ENCODE results near the gene MT1E. TPM values are rescaled to one million over a fixed set of nuclear protein-coding genes. Genes with fewer than 3 reads are reported as not detected.
"Not testable (repeated sequence)": the region's sequence is repeated elsewhere in the genome, so short reads cannot be mapped to it uniquely, and the experiment has no call there.

Gene MT1E
- total RNA-seq, 1 donor from 2014 or later, result not detected

GRCh38 chr16:56616608-56617211 lies 8.9 kb upstream of the MT1E start:
- DNase-seq (ENCODE audit: low spot score in 2 of 2, unreplicated experiment in 2 of 2), result no peak
- Mint-ChIP-seq H3K27ac (no peak overlapping the region), H3K9me3 (no peaks in the 10 kb centered on the region), H3K4me1 (peaks cover 8% of the 10 kb centered on the region), H3K36me3 (no peaks in the 10 kb centered on the region), H3K27me3 (ENCODE audit: low read depth) (peaks cover 64% of the 10 kb centered on the region), H3K4me3 (peak overlapping the region; percentile 65)
- no peak for TF ChIP-seq CTCF (IDR thresholded peaks at IDR 0.05; ENCODE audit: unreplicated experiment)

GRCh38 chr16:56617212-56618085 lies 8.1 kb upstream of the MT1E start:
- TF ChIP-seq CTCF (IDR thresholded peaks at IDR 0.05; ENCODE audit: unreplicated experiment), result no peak
- H3K36me3 Mint-ChIP-seq, result no peaks in the 10 kb centered on the region
- peaks cover 10% of the 10 kb centered on the region for H3K4me1 Mint-ChIP-seq
- peak in 1 of 2 experiments; percentile 58 for DNase-seq (ENCODE audit: low spot score in 2 of 2, unreplicated experiment in 2 of 2)
- peak overlapping the region; percentile 65 for H3K4me3 Mint-ChIP-seq
- H3K27ac Mint-ChIP-seq, result no peak overlapping the region
- H3K9me3 Mint-ChIP-seq, result no peaks in the 10 kb centered on the region
- H3K27me3 Mint-ChIP-seq (ENCODE audit: low read depth), result peaks cover 67% of the 10 kb centered on the region

- peaks cover 74% of the 10 kb centered on the region for H3K27me3 Mint-ChIP-seq (ENCODE audit: low read depth)
- H3K4me3 Mint-ChIP-seq, result no peak overlapping the region
- no peaks in the 10 kb centered on the region for H3K9me3 Mint-ChIP-seq
- peaks cover 10% of the 10 kb centered on the region for H3K4me1 Mint-ChIP-seq
- H3K27ac Mint-ChIP-seq, result no peak overlapping the region
- no peak for TF ChIP-seq CTCF (IDR thresholded peaks at IDR 0.05; ENCODE audit: unreplicated experiment)
- H3K36me3 Mint-ChIP-seq, result no peaks in the 10 kb centered on the region
- DNase-seq (ENCODE audit: low spot score in 2 of 2, unreplicated experiment in 2 of 2), result no peak
Observed at GRCh38 chr16:56618138-56618537, 7.4 kb upstream of the MT1E start.

- H3K36me3 Mint-ChIP-seq, result no peaks in the 10 kb centered on the region
- H3K4me3 Mint-ChIP-seq, result no peak overlapping the region
- H3K9me3 Mint-ChIP-seq, result no peaks in the 10 kb centered on the region
- H3K4me1 Mint-ChIP-seq, result peaks cover 15% of the 10 kb centered on the region
- H3K27me3 Mint-ChIP-seq (ENCODE audit: low read depth), result peaks cover 78% of the 10 kb centered on the region
- DNase-seq (ENCODE audit: low spot score in 2 of 2, unreplicated experiment in 2 of 2), result no peak
- H3K27ac Mint-ChIP-seq, result no peak overlapping the region
- no peak for TF ChIP-seq CTCF (IDR thresholded peaks at IDR 0.05; ENCODE audit: unreplicated experiment)
Observed at GRCh38 chr16:56620339-56620897, 5.2 kb upstream of the MT1E start.

GRCh38 chr16:56621665-56622445 lies 3.7 kb upstream of the MT1E start:
- not testable (repeated sequence) for DNase-seq (ENCODE audit: low spot score in 2 of 2, unreplicated experiment in 2 of 2); H3K4me3 Mint-ChIP-seq; H3K27ac Mint-ChIP-seq; H3K9me3 Mint-ChIP-seq; H3K36me3 Mint-ChIP-seq
- H3K4me1 Mint-ChIP-seq, result peaks cover 19% of the 10 kb centered on the region
- H3K27me3 Mint-ChIP-seq (ENCODE audit: low read depth), result peaks cover 83% of the 10 kb centered on the region

- not testable (repeated sequence) for H3K4me3 Mint-ChIP-seq; H3K27ac Mint-ChIP-seq; DNase-seq (ENCODE audit: low spot score in 2 of 2, unreplicated experiment in 2 of 2); H3K9me3 Mint-ChIP-seq; H3K36me3 Mint-ChIP-seq
- H3K4me1 Mint-ChIP-seq, result peaks cover 18% of the 10 kb centered on the region
- peaks cover 77% of the 10 kb centered on the region for H3K27me3 Mint-ChIP-seq (ENCODE audit: low read depth)
Observed at GRCh38 chr16:56623184-56623583, 2.4 kb upstream of the MT1E start.
